Endothelial cell of umbilical vein (primary cell): ENCODE data around the gene CSNK2A3. TPM values are rescaled to one million over a fixed set of nuclear protein-coding genes. Genes with fewer than 3 reads are reported as not detected.

Experiments used
- BruUV-seq: library from RNA; stranded (reverse); fragments of 400-500 nt; replicated peaks from 2 replicates; lab custom pipeline; 2021; lab: Mats Ljungman, UMichigan
- CTCF ChIA-PET: fragments of 300-600, 350-600 bp; sonication (Branson Sonifier 250); formaldehyde crosslinking; loops from one replicate; lab custom pipeline; 2021; ENCODE audit warnings: antibody characterized with exemption, inconsistent platforms; lab: Charles Lee
- POLR2A ChIA-PET: fragments of 300-600, 350-600 bp; sonication (Branson Sonifier 250); formaldehyde crosslinking; loops from one replicate; lab custom pipeline; 2021; ENCODE audit warnings: antibody characterized with exemption, inconsistent platforms; lab: Charles Lee
- DNase-seq: peaks from one replicate; pipeline ENCODE4 v3.0.0-alpha.2; 2011; ENCODE audit warnings: low read depth, low spot score
- FAIRE-seq: peaks from 2 replicates; lab custom pipeline; 2011; peaks lifted over from hg19 to GRCh38; lab: Jason Lieb, UNC
- H2AFZ ChIP-seq: 2 replicates; pipeline ENCODE4 v1.6.0; 2012; ENCODE audit warnings: low read depth, low read length, control low read depth, inconsistent platforms
- H3K27ac ChIP-seq: 2 replicates; pipeline ENCODE4 v1.5.1; 2011; ENCODE audit warnings: low read depth, mild to moderate bottlenecking, control low read depth, low read length, moderate library complexity; ENCODE audit not compliant: insufficient read depth
- H3K27me3 ChIP-seq, 2 experiments: 2 replicates each; pipeline versions ENCODE4 v1.6.0 to v1.6.1; 2011; ENCODE audit warnings: low read length in 2 of 2, mixed read lengths in 1 of 2; ENCODE audit not compliant: control insufficient read depth in 2 of 2, insufficient read depth in 2 of 2
- H3K36me3 ChIP-seq, 2 experiments: 2 replicates in 1 of 2; 3 replicates in 1 of 2; pipeline ENCODE4 v1.5.1; 2011; ENCODE audit warnings: low read length in 2 of 2, mild to moderate bottlenecking in 1 of 2, moderate library complexity in 1 of 2; ENCODE audit not compliant: control insufficient read depth in 2 of 2, insufficient read depth in 2 of 2; ENCODE audit errors: extremely low read depth in 1 of 2
- H3K4me1 ChIP-seq: 3 replicates; pipeline ENCODE4 v1.5.1; 2011; ENCODE audit warnings: mild to moderate bottlenecking, low read length; ENCODE audit not compliant: control insufficient read depth, insufficient read depth; ENCODE audit errors: extremely low read depth
- H3K4me2 ChIP-seq: 2 replicates; pipeline ENCODE4 v1.6.1; 2011; ENCODE audit warnings: low read length, control low read depth, mixed read lengths; ENCODE audit not compliant: insufficient read depth
- H3K4me3 ChIP-seq, 3 experiments: fragments of 200-600 bp in 1 of 3; sonication (generic), shearing (Covaris generic) in 1 of 3; replicated peaks in 1 of 3; 2 replicates each; pipeline ENCODE4 v1.5.1; 2011 to 2016; ENCODE audit warnings: control low read depth in 3 of 3, low read length in 3 of 3, mild to moderate bottlenecking in 2 of 3, inconsistent platforms in 1 of 3, low read depth in 1 of 3, moderate library complexity in 1 of 3; ENCODE audit not compliant: insufficient read depth in 1 of 3
- H3K79me2 ChIP-seq: 2 replicates; pipeline ENCODE4 v1.6.0; 2012; ENCODE audit warnings: low read length, inconsistent platforms; ENCODE audit not compliant: control insufficient read depth, insufficient read depth
- H3K9ac ChIP-seq: replicated peaks from 2 replicates; pipeline ENCODE3; 2011; ENCODE audit warnings: low read length, control low read depth; ENCODE audit not compliant: insufficient read depth; ENCODE audit errors: extremely low read depth
- H3K9me1 ChIP-seq: replicated peaks from 3 replicates; pipeline ENCODE4 v1.6.0; 2011; ENCODE audit warnings: mild to moderate bottlenecking, low read length; ENCODE audit not compliant: control insufficient read depth, insufficient read depth; ENCODE audit errors: extremely low read depth
- H3K9me3 ChIP-seq: replicated peaks from 2 replicates; pipeline ENCODE4 v1.5.1; 2012; ENCODE audit warnings: low read length, inconsistent platforms; ENCODE audit not compliant: control insufficient read depth, insufficient read depth
- H4K20me1 ChIP-seq: replicated peaks from 2 replicates; pipeline ENCODE3; 2011; ENCODE audit warnings: mild to moderate bottlenecking, low read length; ENCODE audit not compliant: control insufficient read depth, insufficient read depth; ENCODE audit errors: extremely low read depth
- EZH2 ChIP-seq: IDR thresholded peaks from 2 replicates; pipeline ENCODE4 v1.6.1; 2012; ENCODE audit warnings: borderline replicate concordance, low read depth, mild to moderate bottlenecking, moderate library complexity, low read length, inconsistent platforms; ENCODE audit not compliant: severe bottlenecking
- FOS ChIP-seq: IDR thresholded peaks from 2 replicates; pipeline ENCODE4 v1.6.1; 2011; ENCODE audit warnings: mild to moderate bottlenecking, low read length, moderate library complexity, borderline replicate concordance; ENCODE audit not compliant: insufficient read depth
- GATA2 ChIP-seq: IDR thresholded peaks from 2 replicates; pipeline ENCODE4 v1.7.0; 2011; ENCODE audit warnings: low read depth, mild to moderate bottlenecking, moderate library complexity, mixed read lengths, low read length; ENCODE audit not compliant: insufficient read length, insufficient read depth
- JUN ChIP-seq: IDR thresholded peaks from 2 replicates; pipeline ENCODE4 v1.6.1; 2011; ENCODE audit warnings: borderline replicate concordance, low read depth; ENCODE audit not compliant: insufficient read length, insufficient read depth
- MYC ChIP-seq: IDR thresholded peaks from one replicate; pipeline ENCODE4 v1.6.1; 2011; ENCODE audit warnings: mild to moderate bottlenecking, low read depth, low read length
- POLR2A ChIP-seq: IDR thresholded peaks from 2 replicates; pipeline ENCODE4 v1.6.1; 2012; ENCODE audit warnings: low read depth, mild to moderate bottlenecking, control low read depth, low read length
- POLR2AphosphoS5 ChIP-seq: IDR thresholded peaks from 2 replicates; pipeline ENCODE4 v1.6.1; 2012; ENCODE audit warnings: low read depth, mild to moderate bottlenecking, control low read depth, low read length, moderate library complexity; ENCODE audit not compliant: insufficient read depth
- dilution Hi-C: fragments of 300-500 bp; cut with MboI; formaldehyde crosslinking; loops from one replicate; pipeline ENCODE4 v1.15.0; 2019; ENCODE audit warnings: low sequenced_read_pairs; ENCODE audit not compliant: extremely low pct_ligation_motif_present
- intact Hi-C: fragments of 100-400 bp; cut with micrococcal nuclease; formaldehyde crosslinking; loops from one replicate; pipeline ENCODE4 v1.10.0; 2022
- polyA plus RNA-seq, 4 experiments: library from polyadenylated mRNA; depleted of rRNA in 3 of 4; stranded (reverse) in 3 of 4; unstranded in 1 of 4; fragments of >200 nt; gene quantifications; 2 replicates each; pipeline versions ENCODE4 v1.2.1 to v1.2.3, GENCODE V29; 2011 to 2012; ENCODE audit warnings: missing spikeins in 1 of 4
- total RNA-seq: library from RNA; stranded (reverse); gene quantifications from 2 replicates; pipeline ENCODE4 v1.2.3, GENCODE V29; 2021
- TF ChIP-seq, protein P1 (sequence below): IDR thresholded peaks from 2 replicates; pipeline ENCODE4 v1.6.1; 2011; ENCODE audit not compliant: insufficient read depth, insufficient read length
- TF ChIP-seq, protein P2 (sequence below), 2 donors: IDR thresholded peaks; 1 replicate in 1 of 2; 2 replicates in 1 of 2; pipeline ENCODE4 v1.5.1; 2011; ENCODE audit warnings: low read length in 2 of 2, mild to moderate bottlenecking in 2 of 2, moderate library complexity in 2 of 2, control low read depth in 1 of 2, inconsistent platforms in 1 of 2, low read depth in 1 of 2; ENCODE audit not compliant: insufficient read depth in 1 of 2; ENCODE audit errors: extremely low read depth in 1 of 2

The CSNK2A3 gene
- total and polyA plus RNA-seq, 2 donors (not counting 3 experiments of a cell fraction or from before 2014, with no cell fraction given), result 0.41 TPM; not detected in 1

DNA sequence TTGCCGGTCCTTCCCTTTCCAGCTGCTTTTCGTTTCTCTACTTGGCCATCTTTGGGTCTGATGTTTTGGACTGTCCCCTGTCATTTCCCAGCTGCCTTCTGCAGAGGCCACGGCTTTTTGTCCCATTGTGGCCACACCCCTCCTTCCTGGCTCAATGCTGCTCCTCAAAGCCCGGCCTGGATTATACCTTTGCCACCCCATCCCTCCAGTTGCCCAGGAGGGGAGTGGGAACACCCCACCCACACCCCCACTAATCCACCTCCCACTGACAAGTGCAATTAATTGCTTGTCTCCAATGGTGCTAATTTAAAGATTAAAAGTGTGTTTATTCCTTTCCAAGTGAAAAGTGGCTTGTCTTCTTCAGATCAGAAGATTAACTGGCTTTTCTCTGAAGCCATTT is 34.2 kb upstream of the CSNK2A3 start:
- TF ChIP-seq POLR2A, result no peak
- TF ChIP-seq MYC, result no peak
- TF ChIP-seq JUN, result no peak
- TF ChIP-seq GATA2, result no peak
- TF ChIP-seq FOS, result no peak
- TF ChIP-seq, protein P1, sequence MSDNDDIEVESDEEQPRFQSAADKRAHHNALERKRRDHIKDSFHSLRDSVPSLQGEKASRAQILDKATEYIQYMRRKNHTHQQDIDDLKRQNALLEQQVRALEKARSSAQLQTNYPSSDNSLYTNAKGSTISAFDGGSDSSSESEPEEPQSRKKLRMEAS, result no peak
- no peak for TF ChIP-seq POLR2AphosphoS5
- no peak for TF ChIP-seq EZH2
- TF ChIP-seq, protein P2, sequence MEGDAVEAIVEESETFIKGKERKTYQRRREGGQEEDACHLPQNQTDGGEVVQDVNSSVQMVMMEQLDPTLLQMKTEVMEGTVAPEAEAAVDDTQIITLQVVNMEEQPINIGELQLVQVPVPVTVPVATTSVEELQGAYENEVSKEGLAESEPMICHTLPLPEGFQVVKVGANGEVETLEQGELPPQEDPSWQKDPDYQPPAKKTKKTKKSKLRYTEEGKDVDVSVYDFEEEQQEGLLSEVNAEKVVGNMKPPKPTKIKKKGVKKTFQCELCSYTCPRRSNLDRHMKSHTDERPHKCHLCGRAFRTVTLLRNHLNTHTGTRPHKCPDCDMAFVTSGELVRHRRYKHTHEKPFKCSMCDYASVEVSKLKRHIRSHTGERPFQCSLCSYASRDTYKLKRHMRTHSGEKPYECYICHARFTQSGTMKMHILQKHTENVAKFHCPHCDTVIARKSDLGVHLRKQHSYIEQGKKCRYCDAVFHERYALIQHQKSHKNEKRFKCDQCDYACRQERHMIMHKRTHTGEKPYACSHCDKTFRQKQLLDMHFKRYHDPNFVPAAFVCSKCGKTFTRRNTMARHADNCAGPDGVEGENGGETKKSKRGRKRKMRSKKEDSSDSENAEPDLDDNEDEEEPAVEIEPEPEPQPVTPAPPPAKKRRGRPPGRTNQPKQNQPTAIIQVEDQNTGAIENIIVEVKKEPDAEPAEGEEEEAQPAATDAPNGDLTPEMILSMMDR (IDR thresholded peaks at IDR 0.05; ENCODE audit: extremely low read depth in 1 of 2, insufficient read depth in 1 of 2, low read depth in 1 of 2, low read length in 2 of 2), result no peak
- Histone ChIP-seq H3K9me3 (no peaks in the 10 kb centered on the region), H3K9me1 (no peaks in the 10 kb centered on the region), H3K36me3 (no peaks in the 10 kb centered on the region), H3K4me2 (no peak overlapping the region), H3K4me1 (peaks cover 12% of the 10 kb centered on the region), H3K9ac (no peak overlapping the region), H2AFZ (no peak overlapping the region), H4K20me1 (no peaks in the 10 kb centered on the region), H3K4me3 (no peak overlapping the region), H3K79me2 (no peaks in the 10 kb centered on the region), H3K27me3 (no peaks in the 10 kb centered on the region), H3K27ac (no peak overlapping the region)
- FAIRE-seq (no peak), DNase-seq (no peak)
- POLR2A ChIA-PET, result no interaction called here
- CTCF ChIA-PET, result no interaction called here
- BruUV-seq, result no TSS peak
- intact Hi-C loops (no loop called here), dilution Hi-C loops (no loop called here)
